ENCODE measurements around the gene NLE1. TPM values are rescaled to one million over a fixed set of nuclear protein-coding genes. Genes with fewer than 3 reads are reported as not detected.
A peak's percentile ranks its signal among the peaks of the same experiment; 100 is the strongest.

Gene NLE1
- total RNA-seq, 2 donors from 2014 or later = 9.1 to 18.5 TPM

DNA sequence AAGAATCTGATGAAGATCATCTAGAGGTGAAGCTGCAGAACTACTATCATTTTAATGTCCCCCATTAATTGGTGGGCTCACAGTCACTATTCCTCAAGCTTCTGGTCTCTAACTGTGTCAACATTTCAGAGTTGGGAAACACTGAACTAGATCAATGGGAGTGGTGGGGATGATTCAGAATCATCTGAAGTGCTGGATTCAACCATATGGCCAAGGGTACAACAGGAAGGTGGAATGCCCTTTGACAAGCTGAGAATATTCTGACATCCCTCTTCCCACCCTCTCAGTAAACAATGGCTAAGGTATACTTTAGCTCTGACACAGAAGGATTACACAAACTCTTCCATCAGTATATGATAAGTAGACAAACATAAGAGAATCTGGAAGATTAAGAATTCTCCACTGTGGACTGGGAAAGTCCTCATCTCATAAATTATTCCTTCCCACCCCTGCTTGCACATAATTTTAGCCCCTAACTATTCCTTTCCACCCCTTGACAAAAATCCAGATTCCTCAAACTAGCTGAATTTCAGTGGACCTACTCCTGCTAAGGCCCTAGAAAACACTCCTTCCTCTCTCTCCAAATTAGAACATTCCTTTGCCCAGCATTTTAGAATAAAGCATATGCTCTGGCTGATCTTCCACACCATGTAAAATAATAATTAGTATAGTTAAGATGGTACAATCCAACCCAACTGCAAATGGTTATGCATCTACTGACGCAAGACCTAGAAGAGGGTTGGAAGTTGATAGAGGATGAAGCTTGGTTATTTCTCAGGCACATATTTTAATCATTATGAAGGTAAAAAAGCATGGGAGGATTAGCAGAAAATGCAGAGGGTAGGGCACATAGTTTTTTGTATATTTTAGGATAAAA is 62.3 kb downstream of the NLE1 start:
- Histone ChIP-seq H3K9me3 (no peaks in the 10 kb centered on the region), H3K27me3 (no peaks in the 10 kb centered on the region), H3K4me3 (no peak overlapping the region), H3K9ac (ENCODE audit: low read depth in 2 of 2, low read length in 2 of 2) (no peak overlapping the region), H3K36me3 (no peaks in the 10 kb centered on the region), H3K27ac (peak overlapping the region; percentile 45), H3K4me1 (peaks cover 14% of the 10 kb centered on the region)
- TF ChIP-seq, protein P1, sequence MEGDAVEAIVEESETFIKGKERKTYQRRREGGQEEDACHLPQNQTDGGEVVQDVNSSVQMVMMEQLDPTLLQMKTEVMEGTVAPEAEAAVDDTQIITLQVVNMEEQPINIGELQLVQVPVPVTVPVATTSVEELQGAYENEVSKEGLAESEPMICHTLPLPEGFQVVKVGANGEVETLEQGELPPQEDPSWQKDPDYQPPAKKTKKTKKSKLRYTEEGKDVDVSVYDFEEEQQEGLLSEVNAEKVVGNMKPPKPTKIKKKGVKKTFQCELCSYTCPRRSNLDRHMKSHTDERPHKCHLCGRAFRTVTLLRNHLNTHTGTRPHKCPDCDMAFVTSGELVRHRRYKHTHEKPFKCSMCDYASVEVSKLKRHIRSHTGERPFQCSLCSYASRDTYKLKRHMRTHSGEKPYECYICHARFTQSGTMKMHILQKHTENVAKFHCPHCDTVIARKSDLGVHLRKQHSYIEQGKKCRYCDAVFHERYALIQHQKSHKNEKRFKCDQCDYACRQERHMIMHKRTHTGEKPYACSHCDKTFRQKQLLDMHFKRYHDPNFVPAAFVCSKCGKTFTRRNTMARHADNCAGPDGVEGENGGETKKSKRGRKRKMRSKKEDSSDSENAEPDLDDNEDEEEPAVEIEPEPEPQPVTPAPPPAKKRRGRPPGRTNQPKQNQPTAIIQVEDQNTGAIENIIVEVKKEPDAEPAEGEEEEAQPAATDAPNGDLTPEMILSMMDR (IDR thresholded peaks at IDR 0.05) = no peak
- DNase-seq = no peak
- intact Hi-C loops (cut with DNase I) = no loop called here

Other genes with a start within 250 kb of the NLE1 start
- 1 to 10 TPM in 1 of 2 donors, under 1 TPM in 1; 0.67 to 2.3 TPM for gene CCT6B, start 180.8 kb downstream of the NLE1 start, total RNA-seq
- gene ZNF830, start 180.8 kb downstream of the NLE1 start, total RNA-seq = 10 to 100 TPM; 12.6 to 14.3 TPM
- gene LIG3, start 161.8 kb downstream of the NLE1 start, total RNA-seq = 10 to 100 TPM; 29.1 to 42.9 TPM
- 10 to 100 TPM; 48.4 to 82.5 TPM for gene RFFL, start 78.6 kb downstream of the NLE1 start, total RNA-seq
- 10 to 100 TPM in 1 of 2 donors, 1 to 10 TPM in 1; 6.1 to 17.3 TPM for gene RAD51D, start 22.4 kb downstream of the NLE1 start, total RNA-seq
- gene FNDC8, start 20.7 kb downstream of the NLE1 start, total RNA-seq = not detected
- gene UNC45B, start 5.5 kb upstream of the NLE1 start, total RNA-seq = not detected
- not detected for gene SLC35G3, start 52.1 kb upstream of the NLE1 start, total RNA-seq
- 1 to 10 TPM; 3.0 to 8.5 TPM for gene SLFN5, start 100.8 kb upstream of the NLE1 start, total RNA-seq
- gene SLFN11, start 231.3 kb upstream of the NLE1 start, total RNA-seq = 1 to 10 TPM; 3.6 to 9.1 TPM

Measured in colonic mucosa (tissue), 4 donors.